ENCODE data around the gene SLC66A3. TPM values are rescaled to one million over a fixed set of nuclear protein-coding genes. Genes with fewer than 3 reads are reported as not detected.

The SLC66A3 gene
- total and polyA plus RNA-seq, 3 experiments from 2014 or later, result 10.3 to 70.5 (median 11.0) TPM

DNA sequence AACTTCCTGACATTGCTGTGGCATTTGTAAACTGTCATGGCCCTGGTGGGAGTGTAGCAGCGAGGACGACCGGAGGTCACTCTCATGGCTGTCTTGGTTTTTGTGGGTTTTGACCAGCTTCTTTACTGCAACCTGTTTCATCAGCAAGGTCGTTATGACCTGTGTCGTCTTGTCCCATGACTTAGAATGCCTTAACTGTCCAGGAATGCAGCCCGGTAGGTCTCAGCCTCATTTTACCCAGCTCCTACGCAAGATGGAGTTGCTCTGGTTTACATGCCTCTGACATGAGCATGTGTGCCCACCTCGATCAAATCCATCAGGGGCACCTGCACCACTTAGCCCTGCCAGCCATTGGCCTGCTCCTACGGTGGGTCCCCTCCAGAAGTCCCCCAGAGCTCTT is 32.9 kb upstream of the SLC66A3 start:
- DNase-seq, result no peak
- Mint-ChIP-seq H3K4me3 (no peak overlapping the region), H3K9me3 (no peaks in the 10 kb centered on the region), H3K27ac (peak overlapping the region in 1 of 8 donors; percentile 1), H3K36me3 (no peaks in the 10 kb centered on the region), H3K4me1 (peaks cover 0 to 10% (median 1%) of the 10 kb centered on the region in 3 donors), H3K27me3 (peaks cover 0 to 1% of the 10 kb centered on the region in 2 donors)
- Histone ChIP-seq H3K27ac (ENCODE audit: low read depth, low read length) (no peak overlapping the region), H3K4me3 (ENCODE audit: low read length) (no peak overlapping the region), H3K27me3 (ENCODE audit: insufficient read depth, low read length, poor library complexity, severe bottlenecking) (no peaks in the 10 kb centered on the region), H3K4me1 (ENCODE audit: insufficient read depth, low read length) (no peaks in the 10 kb centered on the region), H3K36me3 (ENCODE audit: insufficient read depth, low read length) (no peaks in the 10 kb centered on the region), H3K9me3 (ENCODE audit: low read length) (no peaks in the 10 kb centered on the region)
- ChIA-PET CTCF (interaction anchor here (1.1 to 15.6 kb wide), 4 partner anchors 9 to 355 kb away, joined by 3 to 231 read pairs (median 4); a partner anchor contains a TSS), POLR2A (no interaction called here)

DNA sequence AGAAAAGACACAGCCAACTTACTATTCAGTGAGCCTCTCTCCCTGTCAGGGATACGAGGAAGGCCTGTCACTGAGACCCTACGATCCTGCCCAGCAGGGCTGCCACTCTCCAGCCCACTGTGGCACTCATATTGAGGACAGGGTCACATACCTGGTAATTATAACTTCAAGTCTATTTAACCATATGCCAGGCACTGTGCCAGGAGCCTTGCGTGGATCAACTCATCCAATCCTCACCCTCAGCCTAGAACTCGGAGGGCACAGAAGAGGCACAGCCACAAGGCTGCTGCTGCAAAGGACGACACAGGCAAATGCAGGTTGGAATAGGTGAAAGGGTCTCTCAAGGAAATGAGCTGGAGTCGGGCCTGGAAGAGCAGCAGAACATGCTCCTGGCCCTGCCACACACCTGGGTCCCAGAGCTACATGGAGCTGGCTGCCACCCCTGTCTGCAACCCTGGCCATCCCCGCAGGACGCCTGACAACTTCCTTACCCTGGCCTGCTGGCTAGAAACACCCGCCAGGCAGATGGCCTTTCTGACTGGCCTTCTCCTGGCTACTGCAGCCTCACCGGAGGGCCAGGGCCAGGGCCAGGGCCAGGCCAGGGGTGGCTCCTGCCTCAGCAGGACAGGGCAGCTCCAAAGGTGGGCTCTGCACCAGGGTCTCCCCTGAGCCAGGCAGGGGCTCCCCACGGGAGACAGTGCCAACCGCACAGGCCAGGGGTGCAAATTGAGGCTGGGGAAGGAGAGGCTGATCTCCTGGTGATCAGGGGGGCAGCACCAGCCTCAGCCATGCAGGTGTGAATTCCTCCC is 32.1 kb upstream of the SLC66A3 start:
- H3K27ac ChIP-seq (ENCODE audit: low read depth, low read length), result no peak overlapping the region
- Mint-ChIP-seq H3K36me3 (no peaks in the 10 kb centered on the region), H3K27ac (peak overlapping the region in 1 of 8 donors; percentile 92), H3K9me3 (no peaks in the 10 kb centered on the region), H3K4me3 (no peak overlapping the region), H3K27me3 (peaks cover 0 to 3% of the 10 kb centered on the region in 2 donors), H3K4me1 (peaks cover 5 to 18% (median 7%) of the 10 kb centered on the region in 3 donors)
- ChIA-PET CTCF (interaction anchor here (1.1 to 15.6 kb wide), 7 partner anchors 9 to 354 kb away, joined by 3 to 231 read pairs (median 4); a partner anchor contains a TSS), POLR2A (no interaction called here)
- no peaks in the 10 kb centered on the region for H3K9me3 ChIP-seq (ENCODE audit: low read length)
- no peaks in the 10 kb centered on the region for H3K27me3 ChIP-seq (ENCODE audit: insufficient read depth, low read length, poor library complexity, severe bottlenecking)
- no peaks in the 10 kb centered on the region for H3K4me1 ChIP-seq (ENCODE audit: insufficient read depth, low read length)
- DNase-seq, result no peak
- no peak overlapping the region for H3K4me3 ChIP-seq (ENCODE audit: low read length)
- H3K36me3 ChIP-seq (ENCODE audit: insufficient read depth, low read length), result no peaks in the 10 kb centered on the region

DNA sequence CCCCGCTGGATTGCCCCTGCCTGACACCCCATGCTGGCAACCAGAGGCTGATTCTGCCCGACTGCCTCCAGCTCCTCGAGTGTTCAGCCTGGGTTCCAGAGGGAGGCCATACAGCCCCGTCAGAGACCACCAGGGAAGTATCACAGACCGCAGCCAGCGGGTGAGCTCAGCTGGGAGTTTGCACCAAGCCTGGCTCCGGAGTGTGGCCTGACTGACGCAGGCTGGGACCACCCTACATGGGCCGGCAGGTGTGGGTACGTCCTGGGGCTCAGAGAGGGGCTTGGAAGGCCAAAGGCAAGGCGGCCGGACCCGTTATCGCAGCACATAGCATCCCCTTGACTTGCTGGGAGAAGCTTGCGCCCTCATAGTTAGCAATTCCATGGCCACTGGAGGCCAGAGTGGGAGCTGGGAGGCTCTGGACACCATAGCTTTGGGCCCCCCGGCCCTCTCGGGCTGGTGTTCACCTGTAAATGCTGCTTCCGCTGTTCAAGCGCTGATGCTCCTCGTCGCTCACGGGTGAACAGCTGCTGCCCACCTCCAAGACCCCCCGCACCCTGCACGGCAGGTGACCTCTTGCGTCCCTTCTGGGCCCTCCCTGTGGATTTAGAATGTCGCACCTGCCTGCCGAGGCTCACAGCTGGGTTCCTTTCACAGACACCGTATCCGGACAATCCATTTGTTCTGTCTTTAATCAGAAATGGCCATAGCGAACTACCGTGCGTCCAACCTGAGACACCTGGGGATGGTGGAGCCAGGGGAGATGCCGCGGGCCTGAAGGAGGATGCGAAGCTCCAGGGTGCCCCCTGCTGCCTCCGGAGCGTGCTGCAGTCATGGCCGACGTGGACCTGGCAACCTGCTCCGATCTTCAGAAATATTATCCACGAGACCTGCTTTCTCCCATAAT is 31.2 kb upstream of the SLC66A3 start:
- Histone ChIP-seq H3K4me1 (ENCODE audit: insufficient read depth, low read length) (no peaks in the 10 kb centered on the region), H3K36me3 (ENCODE audit: insufficient read depth, low read length) (no peaks in the 10 kb centered on the region), H3K4me3 (ENCODE audit: low read length) (no peak overlapping the region), H3K9me3 (ENCODE audit: low read length) (no peaks in the 10 kb centered on the region), H3K27me3 (ENCODE audit: insufficient read depth, low read length, poor library complexity, severe bottlenecking) (no peaks in the 10 kb centered on the region), H3K27ac (ENCODE audit: low read depth, low read length) (no peak overlapping the region)
- peaks cover 10 to 25% (median 16%) of the 10 kb centered on the region in 3 donors for H3K4me1 Mint-ChIP-seq
- H3K9me3 Mint-ChIP-seq, result no peaks in the 10 kb centered on the region
- CTCF ChIA-PET, result interaction anchor here (1.2 to 15.6 kb wide), 6 partner anchors 8 to 354 kb away, joined by 3 to 231 read pairs (median 3); a partner anchor contains a TSS
- DNase-seq, result peak; percentile 32 to 63 (median 50)
- no peak overlapping the region for H3K27ac Mint-ChIP-seq
- H3K36me3 Mint-ChIP-seq, result no peaks in the 10 kb centered on the region
- H3K4me3 Mint-ChIP-seq, result no peak overlapping the region
- peaks cover 0 to 3% of the 10 kb centered on the region in 2 donors for H3K27me3 Mint-ChIP-seq
- POLR2A ChIA-PET, result interaction anchor here (0.8 kb wide), 1 partner anchor 556 kb away, joined by 4 read pairs; no protein-coding TSS in a partner anchor

DNA sequence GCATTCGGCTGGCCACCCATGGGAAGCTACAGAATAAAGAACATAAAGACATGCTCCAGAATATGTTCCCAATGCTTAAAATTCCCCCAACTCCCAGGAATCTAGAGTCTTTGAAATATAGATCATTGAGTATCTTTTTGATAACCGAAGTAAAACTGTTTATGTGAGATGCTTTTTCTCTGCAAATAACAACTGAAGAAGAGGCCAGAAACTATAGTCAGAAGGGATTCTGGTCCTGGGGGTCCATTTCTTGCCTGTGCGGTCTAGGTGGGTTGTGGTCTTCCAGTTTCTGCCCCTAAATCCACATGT is 30.6 kb upstream of the SLC66A3 start:
- Histone ChIP-seq H3K36me3 (ENCODE audit: insufficient read depth, low read length) (no peaks in the 10 kb centered on the region), H3K27ac (ENCODE audit: low read depth, low read length) (no peak overlapping the region), H3K27me3 (ENCODE audit: insufficient read depth, low read length, poor library complexity, severe bottlenecking) (no peaks in the 10 kb centered on the region), H3K9me3 (ENCODE audit: low read length) (no peaks in the 10 kb centered on the region), H3K4me1 (ENCODE audit: insufficient read depth, low read length) (peaks cover 3% of the 10 kb centered on the region), H3K4me3 (ENCODE audit: low read length) (no peak overlapping the region)
- no peak for DNase-seq
- CTCF ChIA-PET, result interaction anchor here (1.2 to 15.6 kb wide), 3 partner anchors 8 to 292 kb away, joined by 3 to 231 read pairs (median 9); a partner anchor contains a TSS
- Mint-ChIP-seq H3K36me3 (no peaks in the 10 kb centered on the region), H3K4me3 (no peak overlapping the region), H3K9me3 (no peaks in the 10 kb centered on the region), H3K27me3 (peaks cover 0 to 3% of the 10 kb centered on the region in 2 donors), H3K27ac (no peak overlapping the region), H3K4me1 (peaks cover 13 to 28% (median 21%) of the 10 kb centered on the region in 3 donors)
- POLR2A ChIA-PET, result interaction anchor here (0.8 kb wide), 1 partner anchor 555 kb away, joined by 4 read pairs; no protein-coding TSS in a partner anchor

DNA sequence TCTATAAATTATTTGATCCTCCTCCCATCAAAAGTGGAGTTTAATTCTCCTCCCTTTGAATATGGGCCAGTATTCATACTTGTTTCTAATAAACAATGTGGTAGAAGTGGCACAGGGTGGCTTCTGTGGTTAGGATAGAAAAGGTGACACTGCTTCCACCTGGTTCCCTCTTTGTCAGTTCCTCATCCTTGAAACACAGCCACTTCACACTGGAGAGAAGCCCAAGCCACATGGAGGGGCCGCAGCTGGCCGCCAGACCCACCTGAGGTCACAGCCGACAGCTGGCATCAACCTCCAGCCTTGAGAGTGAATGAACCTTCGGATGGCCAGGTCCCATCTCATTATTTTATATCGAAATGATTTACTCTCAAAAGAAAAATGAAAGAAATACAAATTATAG is 27.5 kb upstream of the SLC66A3 start:
- CTCF ChIA-PET, result interaction anchor here (0.7 to 15.6 kb wide), 2 partner anchors 295 to 459 kb away, joined by 3 to 231 read pairs; no protein-coding TSS in a partner anchor
- Mint-ChIP-seq H3K27me3 (peaks cover 0 to 1% of the 10 kb centered on the region in 2 donors), H3K9me3 (no peaks in the 10 kb centered on the region), H3K36me3 (no peaks in the 10 kb centered on the region), H3K4me3 (peak overlapping the region in 2 of 7 donors; percentile 43 to 63), H3K27ac (peak overlapping the region in 6 of 8 donors; percentile 5 to 93 (median 50)), H3K4me1 (peaks cover 22 to 55% (median 37%) of the 10 kb centered on the region in 3 donors)
- Histone ChIP-seq H3K4me3 (ENCODE audit: low read length) (no peak overlapping the region), H3K27ac (ENCODE audit: low read depth, low read length) (no peak overlapping the region), H3K27me3 (ENCODE audit: insufficient read depth, low read length, poor library complexity, severe bottlenecking) (no peaks in the 10 kb centered on the region), H3K4me1 (ENCODE audit: insufficient read depth, low read length) (peaks cover 22% of the 10 kb centered on the region), H3K9me3 (ENCODE audit: low read length) (no peaks in the 10 kb centered on the region), H3K36me3 (ENCODE audit: insufficient read depth, low read length) (no peaks in the 10 kb centered on the region)
- POLR2A ChIA-PET, result no interaction called here
- DNase-seq, result no peak

DNA sequence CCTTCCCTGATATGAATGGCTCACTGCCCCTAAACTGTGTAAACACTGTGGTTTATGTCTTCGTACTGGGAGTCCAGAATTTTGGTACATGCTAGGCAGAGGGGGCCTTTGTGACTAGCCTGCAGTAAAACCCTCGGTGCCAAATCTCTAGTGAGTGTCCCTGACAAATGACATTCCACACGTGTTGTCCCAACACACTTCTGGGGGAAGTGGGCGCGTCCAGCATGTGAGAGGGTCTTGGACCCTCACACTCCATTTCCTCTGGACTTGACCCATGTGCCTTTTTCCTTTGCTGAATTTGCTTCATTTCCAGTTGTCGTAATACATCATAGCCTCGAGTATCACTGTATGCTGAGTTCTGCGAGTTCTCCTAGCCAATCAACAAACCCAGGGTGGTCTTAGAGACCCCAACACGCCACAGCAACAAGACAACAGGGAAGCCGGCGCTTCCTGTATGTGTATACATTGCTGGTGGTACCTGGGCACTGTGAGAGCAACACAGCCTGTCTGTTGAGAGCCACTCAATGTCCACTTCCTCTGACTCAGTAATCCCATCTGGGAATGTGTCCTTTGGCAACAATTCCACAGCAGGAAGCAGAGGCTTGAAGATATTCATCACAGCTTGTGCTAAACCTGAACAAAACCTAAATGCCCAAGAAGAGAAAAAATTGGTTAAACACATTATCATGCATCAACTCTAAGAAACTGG is 26.9 kb upstream of the SLC66A3 start:
- no peaks in the 10 kb centered on the region for H3K9me3 ChIP-seq (ENCODE audit: low read length)
- no peaks in the 10 kb centered on the region for H3K36me3 ChIP-seq (ENCODE audit: insufficient read depth, low read length)
- H3K27ac ChIP-seq (ENCODE audit: low read depth, low read length), result no peak overlapping the region
- no peak for DNase-seq
- no peaks in the 10 kb centered on the region for H3K9me3 Mint-ChIP-seq
- no peak overlapping the region for H3K4me3 ChIP-seq (ENCODE audit: low read length)
- POLR2A ChIA-PET, result no interaction called here
- H3K27me3 Mint-ChIP-seq, result peaks cover 0 to 1% of the 10 kb centered on the region in 2 donors
- no peaks in the 10 kb centered on the region for H3K36me3 Mint-ChIP-seq
- peak overlapping the region in 7 of 8 donors; percentile 8 to 93 (median 53) for H3K27ac Mint-ChIP-seq
- peaks cover 22% of the 10 kb centered on the region for H3K4me1 ChIP-seq (ENCODE audit: insufficient read depth, low read length)
- CTCF ChIA-PET, result interaction anchor here (15.6 kb wide), 1 partner anchor 295 kb away, joined by 231 read pairs; no protein-coding TSS in a partner anchor
- H3K27me3 ChIP-seq (ENCODE audit: insufficient read depth, low read length, poor library complexity, severe bottlenecking), result no peaks in the 10 kb centered on the region
- H3K4me1 Mint-ChIP-seq, result peaks cover 25 to 59% (median 40%) of the 10 kb centered on the region in 3 donors
- peak overlapping the region in 4 of 7 donors; percentile 16 to 55 (median 31) for H3K4me3 Mint-ChIP-seq
